GM12878 (cell line): ENCODE measurements around the gene CTNNBL1.

Experiments
- CBX5 ChIP-seq: sonication (generic); IDR thresholded peaks from 2 replicates; pipeline ENCODE4 v1.6.1; 2016; ENCODE audit warnings: low read depth, moderate library complexity, mild to moderate bottlenecking, inconsistent platforms
- POLR2A ChIP-seq: IDR thresholded peaks from 2 replicates; pipeline ENCODE4 v1.6.1; 2011; ENCODE audit warnings: low read depth, mild to moderate bottlenecking, low read length
- POLR2AphosphoS5 ChIP-seq: IDR thresholded peaks from 2 replicates; pipeline ENCODE4 v1.6.1; 2011; ENCODE audit warnings: mild to moderate bottlenecking, low read length, inconsistent platforms
- RFX5 ChIP-seq: IDR thresholded peaks from 2 replicates; pipeline ENCODE4 v1.6.1; 2011; ENCODE audit warnings: low read depth, low read length, improper control_type of control experiment
- SIN3A ChIP-seq: IDR thresholded peaks from 2 replicates; pipeline ENCODE4 v1.6.1; 2012; ENCODE audit warnings: low read depth, low read length, improper control_type of control experiment
- SMC3 ChIP-seq: IDR thresholded peaks from 2 replicates; pipeline ENCODE4 v1.6.1; 2011; ENCODE audit warnings: low read length, improper control_type of control experiment, borderline replicate concordance
- SPI1 ChIP-seq: IDR thresholded peaks from 2 replicates; pipeline ENCODE4 v1.6.1; 2011; ENCODE audit warnings: low read depth, mild to moderate bottlenecking, low read length, moderate library complexity, borderline replicate concordance; ENCODE audit not compliant: insufficient read depth
- TCF12 ChIP-seq: IDR thresholded peaks from 2 replicates; pipeline ENCODE4 v1.6.1; 2011; ENCODE audit warnings: low read depth, mild to moderate bottlenecking, low read length
- TF ChIP-seq, protein P1 (sequence below), 3 experiments: IDR thresholded peaks in 2 of 3; conservative IDR thresholded peaks in 1 of 3; 2 replicates each; pipeline ENCODE4 v1.5.1; 2011; ENCODE audit warnings: low read depth in 3 of 3, low read length in 3 of 3, mild to moderate bottlenecking in 3 of 3, control low read depth in 2 of 3, moderate library complexity in 2 of 3, inconsistent platforms in 1 of 3, mixed read lengths in 1 of 3; ENCODE audit not compliant: control insufficient read depth in 2 of 3, insufficient read depth in 1 of 3; ENCODE audit errors: extremely low read depth in 1 of 3
- TF ChIP-seq, protein P2 (sequence below): IDR thresholded peaks from 2 replicates; pipeline ENCODE4 v1.6.1; 2011; ENCODE audit warnings: low read depth, mild to moderate bottlenecking, low read length, moderate library complexity, borderline replicate concordance; ENCODE audit errors: extremely low read depth

DNA sequence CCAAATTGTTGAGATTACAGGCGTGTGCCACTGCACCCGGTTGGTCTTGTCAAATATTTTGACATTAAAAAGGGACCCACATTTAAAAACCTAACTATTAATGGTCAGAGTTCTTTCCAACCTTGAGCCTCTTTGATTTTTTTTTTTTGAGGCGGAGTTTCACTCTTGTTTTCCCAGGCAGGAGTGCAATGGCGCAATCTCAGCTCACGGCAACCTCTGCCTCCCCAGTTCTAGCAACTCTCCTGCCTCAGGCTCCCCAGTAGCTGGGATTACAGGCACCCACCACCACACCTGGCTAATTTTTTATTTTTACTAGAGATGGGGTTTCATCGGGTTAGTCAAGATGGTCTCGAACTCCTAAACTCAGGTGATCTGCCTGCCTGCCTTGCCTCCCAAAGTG is 31.3 kb downstream of the CTNNBL1 start:
- TF ChIP-seq TCF12 (no peak), POLR2A (no peak), POLR2AphosphoS5 (no peak), SPI1 (no peak), SMC3 (no peak), SIN3A (no peak), CBX5 (no peak), RFX5 (no peak)
- TF ChIP-seq, protein P1, sequence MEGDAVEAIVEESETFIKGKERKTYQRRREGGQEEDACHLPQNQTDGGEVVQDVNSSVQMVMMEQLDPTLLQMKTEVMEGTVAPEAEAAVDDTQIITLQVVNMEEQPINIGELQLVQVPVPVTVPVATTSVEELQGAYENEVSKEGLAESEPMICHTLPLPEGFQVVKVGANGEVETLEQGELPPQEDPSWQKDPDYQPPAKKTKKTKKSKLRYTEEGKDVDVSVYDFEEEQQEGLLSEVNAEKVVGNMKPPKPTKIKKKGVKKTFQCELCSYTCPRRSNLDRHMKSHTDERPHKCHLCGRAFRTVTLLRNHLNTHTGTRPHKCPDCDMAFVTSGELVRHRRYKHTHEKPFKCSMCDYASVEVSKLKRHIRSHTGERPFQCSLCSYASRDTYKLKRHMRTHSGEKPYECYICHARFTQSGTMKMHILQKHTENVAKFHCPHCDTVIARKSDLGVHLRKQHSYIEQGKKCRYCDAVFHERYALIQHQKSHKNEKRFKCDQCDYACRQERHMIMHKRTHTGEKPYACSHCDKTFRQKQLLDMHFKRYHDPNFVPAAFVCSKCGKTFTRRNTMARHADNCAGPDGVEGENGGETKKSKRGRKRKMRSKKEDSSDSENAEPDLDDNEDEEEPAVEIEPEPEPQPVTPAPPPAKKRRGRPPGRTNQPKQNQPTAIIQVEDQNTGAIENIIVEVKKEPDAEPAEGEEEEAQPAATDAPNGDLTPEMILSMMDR (IDR thresholded peaks at IDR 0.05 in 2 of 3, conservative IDR thresholded peaks at IDR 0.05 in 1 of 3; ENCODE audit: control insufficient read depth in 2 of 3, extremely low read depth in 1 of 3, insufficient read depth in 1 of 3, low read depth in 3 of 3, low read length in 3 of 3): no peak
- TF ChIP-seq, protein P2, sequence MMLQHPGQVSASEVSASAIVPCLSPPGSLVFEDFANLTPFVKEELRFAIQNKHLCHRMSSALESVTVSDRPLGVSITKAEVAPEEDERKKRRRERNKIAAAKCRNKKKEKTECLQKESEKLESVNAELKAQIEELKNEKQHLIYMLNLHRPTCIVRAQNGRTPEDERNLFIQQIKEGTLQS: no peak
